Mucosa of rectum (tissue), 2 donors: ENCODE results near the gene PPP2R2C.
A peak's percentile ranks its signal among the peaks of the same experiment; 100 is the strongest.

Source experiments
- H3K27ac ChIP-seq, 2 donors: one replicate each; pipeline ENCODE4 v1.7.0; 2013; ENCODE audit warnings: inconsistent platforms in 2 of 2, low read depth in 2 of 2, low read length in 2 of 2
- H3K27me3 ChIP-seq, 2 donors: one replicate each; pipeline ENCODE4 v1.7.0; 2013; ENCODE audit warnings: low read length in 2 of 2; ENCODE audit not compliant: control insufficient read depth in 2 of 2, insufficient read depth in 2 of 2
- H3K36me3 ChIP-seq, 2 donors: one replicate each; pipeline ENCODE4 v1.7.0; 2013; ENCODE audit warnings: low read length in 2 of 2; ENCODE audit not compliant: control insufficient read depth in 2 of 2, insufficient read depth in 2 of 2
- H3K4me1 ChIP-seq, 2 donors: one replicate each; pipeline ENCODE4 v1.7.0; 2013; ENCODE audit warnings: low read length in 2 of 2, mild to moderate bottlenecking in 1 of 2; ENCODE audit not compliant: control insufficient read depth in 2 of 2, insufficient read depth in 2 of 2
- H3K4me3 ChIP-seq, 2 donors: one replicate each; pipeline ENCODE4 v1.7.0; 2013; ENCODE audit warnings: low read length in 2 of 2
- H3K9ac ChIP-seq, 2 donors: one replicate each; pipeline ENCODE4 v1.7.0; 2013; ENCODE audit warnings: low read length in 2 of 2, low read depth in 1 of 2, mild to moderate bottlenecking in 1 of 2
- H3K9me3 ChIP-seq, 2 donors: one replicate each; pipeline ENCODE4 v1.7.0; 2013; ENCODE audit warnings: low read length in 2 of 2; ENCODE audit not compliant: control insufficient read depth in 2 of 2
- donor health status: healthy.
- donor health status: Normal muscosa, but diverticular disease.

Gene PPP2R2C

GRCh38 chr4:6301732-6302442 is 170.5 kb downstream of the PPP2R2C start:
- H3K27ac ChIP-seq: no peak overlapping the region
- H3K36me3 ChIP-seq: peaks cover 21 to 22% of the 10 kb centered on the region in 2 donors
- peaks cover 0 to 2% of the 10 kb centered on the region in 2 donors for H3K27me3 ChIP-seq
- H3K4me1 ChIP-seq: no peaks in the 10 kb centered on the region
- H3K9ac ChIP-seq: no peak overlapping the region
- no peaks in the 10 kb centered on the region for H3K9me3 ChIP-seq
- H3K4me3 ChIP-seq: no peak overlapping the region

GRCh38 chr4:6301051-6301731 is 171.2 kb downstream of the PPP2R2C start:
- H3K4me3 ChIP-seq: no peak overlapping the region
- no peak overlapping the region for H3K9ac ChIP-seq
- peaks cover 21 to 22% of the 10 kb centered on the region in 2 donors for H3K36me3 ChIP-seq
- H3K27ac ChIP-seq: no peak overlapping the region
- no peaks in the 10 kb centered on the region for H3K4me1 ChIP-seq
- peaks cover 0 to 2% of the 10 kb centered on the region in 2 donors for H3K27me3 ChIP-seq
- H3K9me3 ChIP-seq: no peaks in the 10 kb centered on the region

- Histone ChIP-seq H3K9ac (no peak overlapping the region), H3K27me3 (no peaks in the 10 kb centered on the region), H3K4me1 (no peaks in the 10 kb centered on the region), H3K9me3 (no peaks in the 10 kb centered on the region), H3K4me3 (no peak overlapping the region), H3K27ac (no peak overlapping the region), H3K36me3 (peaks cover 22 to 24% of the 10 kb centered on the region in 2 donors)
Observed at GRCh38 chr4:6300359-6300758, 172.1 kb downstream of the PPP2R2C start.

- H3K36me3 ChIP-seq: peaks cover 22 to 24% of the 10 kb centered on the region in 2 donors
- H3K4me3 ChIP-seq: no peak overlapping the region
- H3K4me1 ChIP-seq: no peaks in the 10 kb centered on the region
- H3K9me3 ChIP-seq: no peaks in the 10 kb centered on the region
- no peak overlapping the region for H3K9ac ChIP-seq
- no peak overlapping the region for H3K27ac ChIP-seq
- no peaks in the 10 kb centered on the region for H3K27me3 ChIP-seq
Observed at GRCh38 chr4:6299875-6300274, 172.5 kb downstream of the PPP2R2C start.

GRCh38 chr4:6298852-6299251 is 173.6 kb downstream of the PPP2R2C start:
- no peak overlapping the region for H3K9ac ChIP-seq
- H3K27me3 ChIP-seq: no peaks in the 10 kb centered on the region
- H3K36me3 ChIP-seq: peaks cover 21 to 22% of the 10 kb centered on the region in 2 donors
- H3K9me3 ChIP-seq: no peaks in the 10 kb centered on the region
- H3K27ac ChIP-seq: peak overlapping the region; percentile 32 to 50
- H3K4me1 ChIP-seq: no peaks in the 10 kb centered on the region
- no peak overlapping the region for H3K4me3 ChIP-seq

- Histone ChIP-seq H3K27ac (peak overlapping the region; percentile 32 to 50), H3K4me3 (no peak overlapping the region), H3K9me3 (no peaks in the 10 kb centered on the region), H3K27me3 (no peaks in the 10 kb centered on the region), H3K4me1 (no peaks in the 10 kb centered on the region), H3K36me3 (peaks cover 21 to 22% of the 10 kb centered on the region in 2 donors), H3K9ac (no peak overlapping the region)
Observed at GRCh38 chr4:6298035-6298434, 174.4 kb downstream of the PPP2R2C start.

GRCh38 chr4:6297266-6297815 is 175.1 kb downstream of the PPP2R2C start:
- Histone ChIP-seq H3K9ac (no peak overlapping the region), H3K4me3 (no peak overlapping the region), H3K36me3 (peaks cover 17 to 19% of the 10 kb centered on the region in 2 donors), H3K27me3 (no peaks in the 10 kb centered on the region), H3K9me3 (no peaks in the 10 kb centered on the region), H3K27ac (peak overlapping the region in 1 of 2 donors; percentile 16), H3K4me1 (no peaks in the 10 kb centered on the region)

- Histone ChIP-seq H3K36me3 (peaks cover 5 to 9% of the 10 kb centered on the region in 2 donors), H3K9ac (no peak overlapping the region), H3K27me3 (no peaks in the 10 kb centered on the region), H3K27ac (no peak overlapping the region), H3K4me1 (no peaks in the 10 kb centered on the region), H3K9me3 (no peaks in the 10 kb centered on the region), H3K4me3 (no peak overlapping the region)
Observed at GRCh38 chr4:6296026-6296425, 176.4 kb downstream of the PPP2R2C start.

GRCh38 chr4:6295495-6295894 is 176.9 kb downstream of the PPP2R2C start:
- no peaks in the 10 kb centered on the region for H3K9me3 ChIP-seq
- peaks cover 0 to 5% of the 10 kb centered on the region in 2 donors for H3K36me3 ChIP-seq
- no peak overlapping the region for H3K27ac ChIP-seq
- no peaks in the 10 kb centered on the region for H3K27me3 ChIP-seq
- no peak overlapping the region for H3K4me3 ChIP-seq
- no peak overlapping the region for H3K9ac ChIP-seq
- no peaks in the 10 kb centered on the region for H3K4me1 ChIP-seq

- Histone ChIP-seq H3K36me3 (peaks cover 0 to 4% of the 10 kb centered on the region in 2 donors), H3K4me3 (no peak overlapping the region), H3K4me1 (no peaks in the 10 kb centered on the region), H3K9me3 (no peaks in the 10 kb centered on the region), H3K27ac (no peak overlapping the region), H3K27me3 (no peaks in the 10 kb centered on the region), H3K9ac (no peak overlapping the region)
Observed at GRCh38 chr4:6294705-6295421, 177.6 kb downstream of the PPP2R2C start.
